Stimulated activated CD4-positive, alpha-beta T cell treated with anti-CD3 and anti-CD28 coated beads, Interleukin-12 subunit alpha, Interleukin-12 subunit beta, amount 100 ng/mL, for 24 hours (primary cell): ENCODE measurements around the gene ALLC.

Source experiments
- DNase-seq, 2 experiments: peaks; one replicate each; pipeline ENCODE4 v3.0.0-alpha.2; 2020; ENCODE audit warnings: low read depth in 2 of 2

Gene ALLC

GRCh38 chr2:3747826-3748225, 89.8 kb downstream of the ALLC start:
- no peak for DNase-seq

- no peak for DNase-seq
Measured at GRCh38 chr2:3749201-3749600, 91.2 kb downstream of the ALLC start.

GRCh38 chr2:3751251-3751650, 93.3 kb downstream of the ALLC start:
- no peak for DNase-seq

GRCh38 chr2:3751806-3752205, 93.8 kb downstream of the ALLC start:
- DNase-seq = no peak
